T-helper 1 cell treated with Interleukin-12 subunit alpha and Interleukin-12 subunit beta and Interleukin-4 antibody, amounts not matched to agents 30 μg/mL and 1 μg/mL, for 36 hours (primary cell): ENCODE data around the gene PPAT.
"Not testable (repeated sequence)": the region's sequence is repeated elsewhere in the genome, so short reads cannot be mapped to it uniquely, and the experiment has no call there.

ENCODE experiments used
- H3K27ac Mint-ChIP-seq: one replicate; pipeline ENCODE4 v1.8.0; 2021; ENCODE audit warnings: mild to moderate bottlenecking, mixed read lengths
- H3K27me3 Mint-ChIP-seq: one replicate; pipeline ENCODE4 v1.8.0; 2021; ENCODE audit warnings: low read depth, mixed read lengths
- H3K36me3 Mint-ChIP-seq: one replicate; pipeline ENCODE4 v1.8.0; 2021; ENCODE audit warnings: low read depth, mixed read lengths
- H3K4me1 Mint-ChIP-seq: one replicate; pipeline ENCODE4 v1.8.0; 2021; ENCODE audit warnings: low read depth, mixed read lengths
- H3K4me3 Mint-ChIP-seq: one replicate; pipeline ENCODE4 v1.8.0; 2021; ENCODE audit warnings: mild to moderate bottlenecking, moderate library complexity, mixed read lengths
- H3K9me3 Mint-ChIP-seq: one replicate; pipeline ENCODE4 v1.8.0; 2021; ENCODE audit warnings: mixed read lengths

Gene PPAT

GRCh38 chr4:56450342-56450741 lies 14.9 kb upstream of the PPAT start:
- Mint-ChIP-seq H3K4me1 (peaks cover 15% of the 10 kb centered on the region), H3K27ac (no peak overlapping the region), H3K4me3 (no peak overlapping the region), H3K36me3 (peaks cover 45% of the 10 kb centered on the region), H3K9me3 (no peaks in the 10 kb centered on the region), H3K27me3 (no peaks in the 10 kb centered on the region)

- Mint-ChIP-seq H3K4me1 (peaks cover 18% of the 10 kb centered on the region), H3K36me3 (peaks cover 45% of the 10 kb centered on the region)
- not testable (repeated sequence) for H3K27ac Mint-ChIP-seq, H3K4me3 Mint-ChIP-seq, H3K9me3 Mint-ChIP-seq, H3K27me3 Mint-ChIP-seq
Measured at GRCh38 chr4:56449475-56449874, 14.1 kb upstream of the PPAT start.

- peaks cover 46% of the 10 kb centered on the region for H3K36me3 Mint-ChIP-seq
- peak overlapping the region; percentile 67 for H3K27ac Mint-ChIP-seq
- H3K9me3 Mint-ChIP-seq, result no peaks in the 10 kb centered on the region
Measured at GRCh38 chr4:56448301-56448700, 12.9 kb upstream of the PPAT start.

GRCh38 chr4:56445699-56446098 lies 10.3 kb upstream of the PPAT start:
- H3K27ac Mint-ChIP-seq, result no peak overlapping the region
- H3K4me3 Mint-ChIP-seq, result no peak overlapping the region
- no peaks in the 10 kb centered on the region for H3K27me3 Mint-ChIP-seq
- no peaks in the 10 kb centered on the region for H3K9me3 Mint-ChIP-seq
- peaks cover 33% of the 10 kb centered on the region for H3K4me1 Mint-ChIP-seq
- H3K36me3 Mint-ChIP-seq, result peaks cover 44% of the 10 kb centered on the region

More at GRCh38 chr4:56448301-56448700, 12.9 kb upstream of the PPAT start:
- Mint-ChIP-seq H3K4me3 (no peak overlapping the region), H3K27me3 (no peaks in the 10 kb centered on the region), H3K4me1 (peaks cover 24% of the 10 kb centered on the region)

GRCh38 chr4:56444719-56445118 lies 9.3 kb upstream of the PPAT start:
- no peaks in the 10 kb centered on the region for H3K9me3 Mint-ChIP-seq
- no peaks in the 10 kb centered on the region for H3K27me3 Mint-ChIP-seq
- peaks cover 40% of the 10 kb centered on the region for H3K4me1 Mint-ChIP-seq
- no peak overlapping the region for H3K27ac Mint-ChIP-seq
- H3K4me3 Mint-ChIP-seq, result no peak overlapping the region
- peaks cover 38% of the 10 kb centered on the region for H3K36me3 Mint-ChIP-seq

- H3K27me3 Mint-ChIP-seq, result no peaks in the 10 kb centered on the region
- peaks cover 44% of the 10 kb centered on the region for H3K4me1 Mint-ChIP-seq
- H3K36me3 Mint-ChIP-seq, result peaks cover 25% of the 10 kb centered on the region
- H3K4me3 Mint-ChIP-seq, result no peak overlapping the region
- no peaks in the 10 kb centered on the region for H3K9me3 Mint-ChIP-seq
- H3K27ac Mint-ChIP-seq, result no peak overlapping the region
Measured at GRCh38 chr4:56440983-56441382, 5.6 kb upstream of the PPAT start.

GRCh38 chr4:56438766-56439165 lies 3.4 kb upstream of the PPAT start:
- Mint-ChIP-seq H3K36me3 (peaks cover 18% of the 10 kb centered on the region), H3K4me1 (peaks cover 44% of the 10 kb centered on the region), H3K9me3 (no peaks in the 10 kb centered on the region), H3K27me3 (no peaks in the 10 kb centered on the region), H3K27ac (no peak overlapping the region), H3K4me3 (no peak overlapping the region)

- peaks cover 36% of the 10 kb centered on the region for H3K4me1 Mint-ChIP-seq
- H3K36me3 Mint-ChIP-seq, result peaks cover 5% of the 10 kb centered on the region
- H3K27ac Mint-ChIP-seq, result peak overlapping the region; percentile 98
- H3K9me3 Mint-ChIP-seq, result no peaks in the 10 kb centered on the region
- H3K27me3 Mint-ChIP-seq, result no peaks in the 10 kb centered on the region
- H3K4me3 Mint-ChIP-seq, result peak overlapping the region; percentile 95
Measured at GRCh38 chr4:56434599-56435139, 746 bp downstream of the PPAT start.

GRCh38 chr4:56433280-56433679 lies 2.1 kb downstream of the PPAT start:
- Mint-ChIP-seq H3K36me3 (peaks cover 2% of the 10 kb centered on the region), H3K4me1 (peaks cover 32% of the 10 kb centered on the region), H3K27me3 (no peaks in the 10 kb centered on the region), H3K27ac (no peak overlapping the region), H3K4me3 (no peak overlapping the region), H3K9me3 (no peaks in the 10 kb centered on the region)

GRCh38 chr4:56430203-56430602 lies 5.2 kb downstream of the PPAT start:
- Mint-ChIP-seq H3K36me3 (peaks cover 6% of the 10 kb centered on the region), H3K4me3 (no peak overlapping the region), H3K27ac (no peak overlapping the region), H3K4me1 (peaks cover 29% of the 10 kb centered on the region), H3K9me3 (peaks cover 4% of the 10 kb centered on the region), H3K27me3 (no peaks in the 10 kb centered on the region)

GRCh38 chr4:56427179-56427578 lies 8.2 kb downstream of the PPAT start:
- H3K9me3 Mint-ChIP-seq, result peaks cover 4% of the 10 kb centered on the region
- no peaks in the 10 kb centered on the region for H3K27me3 Mint-ChIP-seq
- no peak overlapping the region for H3K27ac Mint-ChIP-seq
- peaks cover 17% of the 10 kb centered on the region for H3K4me1 Mint-ChIP-seq
- no peak overlapping the region for H3K4me3 Mint-ChIP-seq
- H3K36me3 Mint-ChIP-seq, result peaks cover 8% of the 10 kb centered on the region

- Mint-ChIP-seq H3K36me3 (peaks cover 8% of the 10 kb centered on the region), H3K9me3 (peaks cover 4% of the 10 kb centered on the region), H3K27me3 (no peaks in the 10 kb centered on the region), H3K4me3 (no peak overlapping the region), H3K27ac (no peak overlapping the region), H3K4me1 (peaks cover 14% of the 10 kb centered on the region)
Measured at GRCh38 chr4:56426273-56426672, 9.1 kb downstream of the PPAT start.

- Mint-ChIP-seq H3K4me1 (peaks cover 8% of the 10 kb centered on the region), H3K9me3 (peaks cover 4% of the 10 kb centered on the region), H3K4me3 (no peak overlapping the region), H3K27ac (no peak overlapping the region), H3K27me3 (no peaks in the 10 kb centered on the region), H3K36me3 (peaks cover 8% of the 10 kb centered on the region)
Measured at GRCh38 chr4:56425518-56425917, 9.9 kb downstream of the PPAT start.

- Mint-ChIP-seq H3K27ac (no peak overlapping the region), H3K4me1 (peaks cover 8% of the 10 kb centered on the region), H3K4me3 (no peak overlapping the region), H3K36me3 (peaks cover 8% of the 10 kb centered on the region), H3K27me3 (no peaks in the 10 kb centered on the region), H3K9me3 (peaks cover 4% of the 10 kb centered on the region)
Measured at GRCh38 chr4:56424697-56425514, 10.5 kb downstream of the PPAT start.

- Mint-ChIP-seq H3K4me3 (no peak overlapping the region), H3K4me1 (peaks cover 6% of the 10 kb centered on the region), H3K36me3 (peaks cover 8% of the 10 kb centered on the region), H3K27ac (no peak overlapping the region), H3K9me3 (peaks cover 4% of the 10 kb centered on the region), H3K27me3 (no peaks in the 10 kb centered on the region)
Measured at GRCh38 chr4:56424176-56424575, 11.2 kb downstream of the PPAT start.
